ENCODE measurements around the gene HM13.

DNA sequence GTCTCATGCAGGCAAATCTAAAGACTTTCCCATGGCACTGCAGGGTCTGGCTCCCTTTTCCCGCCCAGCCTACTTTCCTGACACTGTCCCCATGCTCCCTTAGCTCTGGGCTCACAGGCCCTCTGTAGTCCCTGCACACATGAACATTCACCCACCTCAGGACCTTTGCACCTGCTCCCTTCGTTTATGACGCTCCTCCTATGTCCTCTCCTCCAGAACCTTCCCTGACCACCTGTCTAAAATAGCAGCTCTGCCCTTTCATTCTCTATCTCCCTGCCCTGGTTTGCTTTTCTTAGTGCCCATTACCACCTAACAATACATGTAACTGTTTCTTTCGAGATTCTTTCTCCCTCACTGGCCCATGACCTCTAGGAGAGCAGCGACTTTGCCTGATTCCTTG is 22.3 kb downstream of the HM13 start:
- TF ChIP-seq, protein P1, sequence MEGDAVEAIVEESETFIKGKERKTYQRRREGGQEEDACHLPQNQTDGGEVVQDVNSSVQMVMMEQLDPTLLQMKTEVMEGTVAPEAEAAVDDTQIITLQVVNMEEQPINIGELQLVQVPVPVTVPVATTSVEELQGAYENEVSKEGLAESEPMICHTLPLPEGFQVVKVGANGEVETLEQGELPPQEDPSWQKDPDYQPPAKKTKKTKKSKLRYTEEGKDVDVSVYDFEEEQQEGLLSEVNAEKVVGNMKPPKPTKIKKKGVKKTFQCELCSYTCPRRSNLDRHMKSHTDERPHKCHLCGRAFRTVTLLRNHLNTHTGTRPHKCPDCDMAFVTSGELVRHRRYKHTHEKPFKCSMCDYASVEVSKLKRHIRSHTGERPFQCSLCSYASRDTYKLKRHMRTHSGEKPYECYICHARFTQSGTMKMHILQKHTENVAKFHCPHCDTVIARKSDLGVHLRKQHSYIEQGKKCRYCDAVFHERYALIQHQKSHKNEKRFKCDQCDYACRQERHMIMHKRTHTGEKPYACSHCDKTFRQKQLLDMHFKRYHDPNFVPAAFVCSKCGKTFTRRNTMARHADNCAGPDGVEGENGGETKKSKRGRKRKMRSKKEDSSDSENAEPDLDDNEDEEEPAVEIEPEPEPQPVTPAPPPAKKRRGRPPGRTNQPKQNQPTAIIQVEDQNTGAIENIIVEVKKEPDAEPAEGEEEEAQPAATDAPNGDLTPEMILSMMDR (IDR thresholded peaks at IDR 0.05), result no peak
- TF ChIP-seq POLR2A (IDR thresholded peaks at IDR 0.05), result no peak

Measured in testis (tissue), 2 donors.